ENCODE data around the gene DHX35.

The DHX35 gene

DNA sequence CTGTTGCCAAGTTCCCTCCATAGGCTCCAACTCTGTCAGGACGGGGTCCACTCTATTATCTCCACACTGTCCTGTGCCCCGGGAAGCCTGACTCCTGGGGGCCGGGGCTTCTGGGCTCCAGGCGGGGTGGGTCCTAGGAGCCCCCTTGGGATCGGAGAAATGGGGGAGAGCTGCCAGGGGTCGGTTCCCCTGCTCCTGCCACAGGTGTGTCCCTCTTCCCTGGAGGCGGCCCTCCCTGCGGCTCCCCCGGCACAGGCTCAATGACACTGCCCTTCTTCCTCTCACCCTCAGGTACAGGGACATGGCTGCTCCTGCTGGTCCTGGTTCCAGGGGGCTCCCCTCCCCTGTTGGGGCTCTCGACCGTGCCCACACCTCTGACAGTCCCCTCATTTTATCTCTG lies 110.0 kb downstream of the DHX35 start:
- WGBS, 2 donors (ENCODE audit: extremely low coverage in 2 of 2, insufficient read length in 2 of 2, insufficient replicate concordance in 1 of 2) = no CpG with 5 or more reads among the region's 11 CpGs
- Histone ChIP-seq H3K27ac (replicated peaks; ENCODE audit: low read length) (no peak overlapping the region), H3K27me3 (ENCODE audit: control insufficient read depth in 3 of 3, insufficient read depth in 3 of 3, low read depth in 1 of 3, low read length in 3 of 3) (no peaks in the 10 kb centered on the region), H4K8ac (ENCODE audit: low read depth, low read length) (no peak overlapping the region), H2AFZ (ENCODE audit: low read length) (no peak overlapping the region), H2BK120ac (ENCODE audit: low read depth, low read length) (no peak overlapping the region), H3K23ac (ENCODE audit: low read depth, low read length, poor library complexity) (no peak overlapping the region), H3K4ac (ENCODE audit: low read length) (no peak overlapping the region), H3K4me3 (ENCODE audit: low read length in 2 of 2) (no peak overlapping the region), H3K4me2 (ENCODE audit: insufficient read depth, low read length, poor library complexity, severe bottlenecking) (no peak overlapping the region), H2AK5ac (ENCODE audit: low read depth, low read length) (no peak overlapping the region), H3K36me3 (replicated peaks in 1 of 2; ENCODE audit: control insufficient read depth in 2 of 2, insufficient read depth in 2 of 2, low read length in 2 of 2) (no peaks in the 10 kb centered on the region), H2BK5ac (ENCODE audit: low read length) (no peak overlapping the region), H3K9me3 (replicated peaks in 1 of 2; ENCODE audit: control insufficient read depth in 2 of 2, insufficient read depth in 1 of 2, low read depth in 1 of 2, low read length in 2 of 2) (no peaks in the 10 kb centered on the region), H3K4me1 (ENCODE audit: control insufficient read depth in 2 of 2, insufficient read depth in 1 of 2, low read depth in 1 of 2, low read length in 2 of 2) (no peaks in the 10 kb centered on the region), H2BK12ac (ENCODE audit: low read length) (no peak overlapping the region), H3K79me1 (ENCODE audit: low read depth, low read length) (no peaks in the 10 kb centered on the region), H4K91ac (ENCODE audit: low read depth, low read length, poor library complexity) (no peak overlapping the region), H3K18ac (ENCODE audit: low read length) (peak overlapping the region; percentile 34), H3K9ac (ENCODE audit: low read depth, low read length, poor library complexity) (no peak overlapping the region), H3K14ac (ENCODE audit: low read length) (no peak overlapping the region), H2BK15ac (ENCODE audit: low read length) (no peak overlapping the region)
- no peak for DNase-seq (ENCODE audit: low spot score)

DNA sequence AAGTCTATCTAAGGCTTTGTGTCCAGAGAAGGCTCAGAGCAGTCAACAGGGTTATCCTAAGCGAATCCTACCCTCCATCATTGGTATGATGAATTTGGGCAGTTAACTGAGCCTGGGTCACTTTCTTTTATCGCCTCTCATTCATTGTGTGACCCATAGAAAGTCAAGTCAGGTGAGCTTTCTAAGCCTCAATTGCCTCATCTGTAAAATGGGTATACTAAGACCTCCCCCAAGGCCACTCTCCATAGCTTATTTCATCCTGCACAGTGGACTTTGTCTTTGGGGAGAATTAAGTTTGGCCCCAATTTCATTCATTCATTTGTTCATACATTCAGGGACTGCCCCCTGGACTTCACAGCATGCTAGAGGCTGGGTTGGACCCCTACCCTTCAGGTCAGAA lies 110.5 kb downstream of the DHX35 start:
- WGBS, 2 donors (ENCODE audit: extremely low coverage in 2 of 2, insufficient read length in 2 of 2, insufficient replicate concordance in 1 of 2) = no CpG with 5 or more reads among the region's 2 CpGs
- H3K27me3 ChIP-seq (ENCODE audit: control insufficient read depth in 3 of 3, insufficient read depth in 3 of 3, low read depth in 1 of 3, low read length in 3 of 3) = no peaks in the 10 kb centered on the region

DNA sequence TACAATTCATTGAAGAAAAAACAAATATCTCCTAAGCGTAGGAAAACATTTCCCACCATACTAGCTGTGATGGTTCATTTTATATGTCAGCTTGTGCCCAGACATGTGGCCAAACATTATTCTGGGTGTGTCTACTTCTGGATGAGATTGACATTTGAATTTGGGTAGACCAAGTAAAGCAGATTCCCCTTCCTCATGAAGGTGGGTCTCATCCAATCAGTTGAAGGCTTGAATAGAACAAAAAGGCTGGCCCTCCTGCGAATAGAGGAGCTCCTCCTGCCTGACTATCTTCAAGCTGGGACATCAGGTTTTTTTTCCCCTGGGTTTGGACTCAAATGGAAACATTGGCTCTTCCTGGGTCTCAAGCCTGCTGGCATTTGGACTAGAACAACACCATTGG lies 113.6 kb downstream of the DHX35 start:
- no CpG with 5 or more reads among the region's 2 CpGs for WGBS, 2 donors (ENCODE audit: extremely low coverage in 2 of 2, insufficient read length in 2 of 2, insufficient replicate concordance in 1 of 2)
- H3K79me1 ChIP-seq (ENCODE audit: low read depth, low read length) = no peaks in the 10 kb centered on the region
- no peak overlapping the region for H3K23ac ChIP-seq (ENCODE audit: low read depth, low read length, poor library complexity)
- H3K18ac ChIP-seq (ENCODE audit: low read length) = no peak overlapping the region
- no peak overlapping the region for H3K14ac ChIP-seq (ENCODE audit: low read length)
- no peak overlapping the region for H2BK12ac ChIP-seq (ENCODE audit: low read length)
- H2AK5ac ChIP-seq (ENCODE audit: low read depth, low read length) = no peak overlapping the region
- H3K27me3 ChIP-seq (ENCODE audit: control insufficient read depth in 3 of 3, insufficient read depth in 3 of 3, low read depth in 1 of 3, low read length in 3 of 3) = no peaks in the 10 kb centered on the region
- H3K9me3 ChIP-seq (replicated peaks in 1 of 2; ENCODE audit: control insufficient read depth in 2 of 2, insufficient read depth in 1 of 2, low read depth in 1 of 2, low read length in 2 of 2) = no peaks in the 10 kb centered on the region
- no peak overlapping the region for H4K91ac ChIP-seq (ENCODE audit: low read depth, low read length, poor library complexity)
- no peak overlapping the region for H3K4me2 ChIP-seq (ENCODE audit: insufficient read depth, low read length, poor library complexity, severe bottlenecking)
- H4K8ac ChIP-seq (ENCODE audit: low read depth, low read length) = no peak overlapping the region
- H3K9ac ChIP-seq (ENCODE audit: low read depth, low read length, poor library complexity) = no peak overlapping the region
- no peak overlapping the region for H2AFZ ChIP-seq (ENCODE audit: low read length)
- H3K4me1 ChIP-seq (ENCODE audit: control insufficient read depth in 2 of 2, insufficient read depth in 1 of 2, low read depth in 1 of 2, low read length in 2 of 2) = no peaks in the 10 kb centered on the region
- DNase-seq (ENCODE audit: low spot score) = no peak
- no peak overlapping the region for H2BK5ac ChIP-seq (ENCODE audit: low read length)
- no peak overlapping the region for H3K27ac ChIP-seq (replicated peaks; ENCODE audit: low read length)
- H3K4me3 ChIP-seq (ENCODE audit: low read length in 2 of 2) = no peak overlapping the region
- no peaks in the 10 kb centered on the region for H3K36me3 ChIP-seq (replicated peaks in 1 of 2; ENCODE audit: control insufficient read depth in 2 of 2, insufficient read depth in 2 of 2, low read length in 2 of 2)
- H3K4ac ChIP-seq (ENCODE audit: low read length) = no peak overlapping the region
- no peak overlapping the region for H2BK120ac ChIP-seq (ENCODE audit: low read depth, low read length)
- no peak overlapping the region for H2BK15ac ChIP-seq (ENCODE audit: low read length)

More for the DNA sequence above, 110.5 kb downstream of the DHX35 start:
- Histone ChIP-seq H3K4me3 (ENCODE audit: low read length in 2 of 2) (no peak overlapping the region), H3K4me2 (ENCODE audit: insufficient read depth, low read length, poor library complexity, severe bottlenecking) (no peak overlapping the region), H2AFZ (ENCODE audit: low read length) (no peak overlapping the region), H2BK5ac (ENCODE audit: low read length) (no peak overlapping the region), H2BK120ac (ENCODE audit: low read depth, low read length) (no peak overlapping the region), H3K4ac (ENCODE audit: low read length) (no peak overlapping the region), H3K9me3 (replicated peaks in 1 of 2; ENCODE audit: control insufficient read depth in 2 of 2, insufficient read depth in 1 of 2, low read depth in 1 of 2, low read length in 2 of 2) (no peaks in the 10 kb centered on the region), H3K23ac (ENCODE audit: low read depth, low read length, poor library complexity) (no peak overlapping the region), H2AK5ac (ENCODE audit: low read depth, low read length) (no peak overlapping the region), H4K91ac (ENCODE audit: low read depth, low read length, poor library complexity) (no peak overlapping the region), H3K14ac (ENCODE audit: low read length) (no peak overlapping the region), H3K27ac (replicated peaks; ENCODE audit: low read length) (no peak overlapping the region), H3K18ac (ENCODE audit: low read length) (no peak overlapping the region), H3K4me1 (ENCODE audit: control insufficient read depth in 2 of 2, insufficient read depth in 1 of 2, low read depth in 1 of 2, low read length in 2 of 2) (no peaks in the 10 kb centered on the region), H3K36me3 (replicated peaks in 1 of 2; ENCODE audit: control insufficient read depth in 2 of 2, insufficient read depth in 2 of 2, low read length in 2 of 2) (no peaks in the 10 kb centered on the region), H3K9ac (ENCODE audit: low read depth, low read length, poor library complexity) (no peak overlapping the region), H3K79me1 (ENCODE audit: low read depth, low read length) (no peaks in the 10 kb centered on the region), H4K8ac (ENCODE audit: low read depth, low read length) (no peak overlapping the region), H2BK12ac (ENCODE audit: low read length) (no peak overlapping the region), H2BK15ac (ENCODE audit: low read length) (no peak overlapping the region)
- DNase-seq (ENCODE audit: low spot score) = no peak

DNA sequence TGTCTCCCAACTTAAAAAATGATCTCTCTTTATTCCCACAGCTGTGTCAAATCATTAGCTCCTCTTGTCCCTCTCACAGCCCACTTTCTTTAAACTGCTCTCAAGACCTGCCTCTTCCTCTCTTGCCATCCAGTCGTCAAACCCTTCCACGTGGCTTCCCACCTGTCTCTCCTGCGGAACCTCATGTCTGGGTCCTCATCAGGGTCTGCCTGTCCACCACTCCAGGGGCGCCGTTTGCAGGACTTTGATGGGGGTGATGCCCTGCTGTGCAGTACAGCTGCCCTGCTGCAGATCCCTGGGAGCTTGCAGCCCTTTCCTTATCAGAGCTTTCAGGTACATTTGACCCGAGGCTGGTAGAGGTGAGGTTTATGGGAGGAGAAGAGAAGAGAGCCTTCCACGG lies 114.8 kb downstream of the DHX35 start:
- Histone ChIP-seq H3K14ac (ENCODE audit: low read length) (no peak overlapping the region), H3K9me3 (replicated peaks in 1 of 2; ENCODE audit: control insufficient read depth in 2 of 2, insufficient read depth in 1 of 2, low read depth in 1 of 2, low read length in 2 of 2) (no peaks in the 10 kb centered on the region), H3K4ac (ENCODE audit: low read length) (no peak overlapping the region), H2AFZ (ENCODE audit: low read length) (no peak overlapping the region), H3K27ac (replicated peaks; ENCODE audit: low read length) (no peak overlapping the region), H2AK5ac (ENCODE audit: low read depth, low read length) (no peak overlapping the region), H2BK120ac (ENCODE audit: low read depth, low read length) (no peak overlapping the region), H4K8ac (ENCODE audit: low read depth, low read length) (no peak overlapping the region), H2BK15ac (ENCODE audit: low read length) (no peak overlapping the region), H2BK12ac (ENCODE audit: low read length) (no peak overlapping the region), H3K23ac (ENCODE audit: low read depth, low read length, poor library complexity) (no peak overlapping the region), H3K36me3 (replicated peaks in 1 of 2; ENCODE audit: control insufficient read depth in 2 of 2, insufficient read depth in 2 of 2, low read length in 2 of 2) (no peaks in the 10 kb centered on the region), H3K79me1 (ENCODE audit: low read depth, low read length) (no peaks in the 10 kb centered on the region), H3K9ac (ENCODE audit: low read depth, low read length, poor library complexity) (no peak overlapping the region), H3K27me3 (ENCODE audit: control insufficient read depth in 3 of 3, insufficient read depth in 3 of 3, low read depth in 1 of 3, low read length in 3 of 3) (no peaks in the 10 kb centered on the region), H3K4me2 (ENCODE audit: insufficient read depth, low read length, poor library complexity, severe bottlenecking) (no peak overlapping the region), H4K91ac (ENCODE audit: low read depth, low read length, poor library complexity) (no peak overlapping the region), H3K4me1 (ENCODE audit: control insufficient read depth in 2 of 2, insufficient read depth in 1 of 2, low read depth in 1 of 2, low read length in 2 of 2) (no peaks in the 10 kb centered on the region), H3K4me3 (ENCODE audit: low read length in 2 of 2) (no peak overlapping the region), H3K18ac (ENCODE audit: low read length) (peak overlapping the region; percentile 65), H2BK5ac (ENCODE audit: low read length) (no peak overlapping the region)
- no peak for DNase-seq (ENCODE audit: low spot score)
- no CpG with 5 or more reads among the region's 7 CpGs for WGBS, 2 donors (ENCODE audit: extremely low coverage in 2 of 2, insufficient read length in 2 of 2, insufficient replicate concordance in 1 of 2)
